GM21737 (cell line): Measurements from ENCODE around the gene RBM33.

Experiments used
- ATAC-seq: cut with Tn5 transposase; IDR thresholded peaks from one replicate; pipeline ENCODE4 v1.9.1; 2021; ENCODE audit warnings: mild to moderate bottlenecking, moderate library complexity; ENCODE audit not compliant: unreplicated experiment

Gene RBM33

DNA sequence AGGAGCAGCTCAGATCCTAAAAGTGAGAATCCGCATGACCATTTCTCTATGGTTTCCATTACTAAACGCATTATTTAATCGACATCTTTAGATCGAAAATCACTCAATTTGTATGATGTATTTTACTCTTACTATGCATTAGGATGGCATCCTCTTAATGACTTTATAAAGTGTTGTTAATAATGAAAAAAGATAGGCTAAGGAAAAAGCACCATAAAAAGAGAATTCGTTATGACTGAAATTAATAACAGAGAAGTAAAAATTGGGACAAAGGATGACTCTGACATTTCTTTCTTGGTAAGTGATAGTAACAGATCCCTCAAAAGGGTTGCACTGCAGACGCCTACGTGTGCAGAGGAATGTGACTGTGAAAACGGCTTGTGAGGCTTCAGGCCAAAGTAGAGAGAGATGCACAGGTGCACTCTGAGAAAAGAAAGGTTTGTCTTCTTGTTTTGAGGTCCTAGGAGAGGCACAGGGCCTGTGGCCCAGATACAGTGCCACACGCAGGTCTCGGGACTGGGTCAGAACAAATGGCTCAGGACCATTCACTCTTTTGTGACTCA lies 23.0 kb upstream of the RBM33 start:
- no peak for ATAC-seq

- ATAC-seq: no peak
These were observed 20.0 kb upstream of the RBM33 start for GRCh38 chr7:155624412-155624811.

DNA sequence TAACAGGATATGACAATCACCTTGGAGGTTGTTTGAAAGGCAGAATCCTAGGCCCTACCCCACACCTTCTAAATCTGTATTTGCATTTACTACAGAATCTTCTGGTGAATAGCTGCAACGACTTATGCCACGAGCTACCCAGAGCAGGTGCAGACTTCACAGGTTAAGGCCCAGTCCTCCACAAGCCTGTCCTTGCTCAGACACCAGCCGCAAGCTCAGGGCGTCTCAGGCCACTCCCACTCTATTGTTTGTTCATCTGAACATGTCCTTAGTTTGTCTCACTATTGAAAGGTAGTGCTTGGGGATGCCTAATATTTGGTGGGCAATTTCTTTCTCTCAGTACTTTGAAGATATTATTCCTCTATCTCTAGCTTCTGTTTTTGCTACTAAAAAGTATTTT lies 18.9 kb upstream of the RBM33 start:
- no peak for ATAC-seq

- ATAC-seq: no peak
These were observed 15.3 kb upstream of the RBM33 start for GRCh38 chr7:155629171-155629570.

GRCh38 chr7:155631155-155631554 lies 13.3 kb upstream of the RBM33 start:
- ATAC-seq: no peak

GRCh38 chr7:155635817-155636216 lies 8.6 kb upstream of the RBM33 start:
- no peak for ATAC-seq

DNA sequence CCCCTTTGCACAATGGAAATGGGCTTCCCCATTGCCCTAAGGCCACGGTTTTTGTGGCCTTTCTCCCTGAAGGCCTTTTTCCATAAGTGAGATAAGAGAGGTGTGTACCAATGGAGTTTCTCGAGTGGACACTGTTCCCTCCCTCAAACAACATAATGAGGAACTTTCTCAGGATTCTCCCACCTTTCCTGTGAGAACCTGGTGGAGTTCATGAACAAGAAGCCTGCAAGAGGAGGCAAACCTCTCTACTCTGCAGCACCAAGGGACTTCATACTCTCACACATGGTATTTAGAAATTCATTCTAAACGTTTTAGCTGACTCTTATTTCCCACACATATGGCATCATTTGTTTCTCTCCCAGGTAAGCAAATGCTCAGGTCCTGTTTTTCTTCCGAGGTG lies 7.3 kb upstream of the RBM33 start:
- ATAC-seq: no peak

- no peak for ATAC-seq
These were observed 6.1 kb upstream of the RBM33 start for GRCh38 chr7:155638366-155638765.

GRCh38 chr7:155639958-155640520 lies 4.4 kb upstream of the RBM33 start:
- no peak for ATAC-seq

GRCh38 chr7:155640629-155641028 lies 3.8 kb upstream of the RBM33 start:
- no peak for ATAC-seq

DNA sequence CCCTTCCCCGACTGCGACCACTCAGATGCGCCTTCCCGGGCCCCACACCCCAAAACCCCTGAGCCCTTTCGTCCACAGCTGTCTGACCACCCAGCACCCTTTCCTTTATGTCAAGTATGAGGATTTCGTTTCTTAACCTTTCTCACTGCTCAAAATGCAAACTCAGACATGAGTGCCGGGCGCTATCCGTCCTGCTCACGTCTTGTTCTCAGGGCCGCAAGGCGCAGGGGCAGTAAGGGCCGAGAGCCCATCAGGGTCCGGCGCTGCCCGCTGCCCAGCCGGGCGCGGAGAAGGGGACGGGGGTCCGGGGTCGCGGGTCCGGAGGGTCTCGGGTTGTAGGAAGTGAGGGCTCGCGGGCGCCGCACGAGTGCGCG lies 670 bp upstream of the RBM33 start:
- ATAC-seq: no peak

GRCh38 chr7:155644971-155645509 lies 579 bp downstream of the RBM33 start:
- ATAC-seq: peak; percentile 28

DNA sequence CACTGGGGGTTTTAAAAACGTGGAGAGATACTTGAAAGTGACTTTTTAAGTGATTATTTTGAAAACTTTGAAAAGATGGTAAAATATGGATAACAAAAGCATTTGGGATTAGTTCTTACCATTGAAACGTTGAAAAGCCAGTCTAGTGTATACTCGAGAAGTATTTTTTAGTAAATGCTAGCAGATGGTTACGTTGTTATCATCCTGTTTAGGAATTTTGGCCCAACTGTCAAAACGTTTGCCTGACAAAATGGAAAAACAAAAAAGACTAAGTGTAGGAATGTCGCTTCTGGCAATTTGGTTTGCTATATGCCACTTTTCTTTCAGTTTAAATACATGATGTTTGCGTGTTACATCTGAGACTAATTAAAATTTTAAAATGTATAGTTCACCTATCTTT lies 1.2 kb downstream of the RBM33 start:
- ATAC-seq: no peak

DNA sequence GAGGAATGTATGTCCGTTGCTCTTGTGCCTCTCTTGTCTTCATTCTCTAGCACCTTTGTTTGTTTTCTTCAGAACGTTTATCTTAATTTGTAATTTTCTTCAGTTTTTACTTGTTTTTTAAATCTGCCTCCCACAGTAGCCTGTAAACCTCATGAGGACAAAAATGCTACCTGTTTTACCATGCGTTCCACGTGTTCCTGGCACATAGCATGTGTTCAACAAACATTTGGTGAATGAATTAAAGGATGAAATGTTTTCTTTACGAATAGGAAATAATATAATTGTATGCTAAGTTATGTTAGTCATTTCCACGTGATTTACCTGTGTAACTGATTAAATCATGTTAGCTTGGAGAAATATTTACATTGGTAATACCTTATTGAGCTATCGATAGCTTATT lies 2.2 kb downstream of the RBM33 start:
- no peak for ATAC-seq

GRCh38 chr7:155647302-155647701 lies 2.8 kb downstream of the RBM33 start:
- ATAC-seq: no peak

DNA sequence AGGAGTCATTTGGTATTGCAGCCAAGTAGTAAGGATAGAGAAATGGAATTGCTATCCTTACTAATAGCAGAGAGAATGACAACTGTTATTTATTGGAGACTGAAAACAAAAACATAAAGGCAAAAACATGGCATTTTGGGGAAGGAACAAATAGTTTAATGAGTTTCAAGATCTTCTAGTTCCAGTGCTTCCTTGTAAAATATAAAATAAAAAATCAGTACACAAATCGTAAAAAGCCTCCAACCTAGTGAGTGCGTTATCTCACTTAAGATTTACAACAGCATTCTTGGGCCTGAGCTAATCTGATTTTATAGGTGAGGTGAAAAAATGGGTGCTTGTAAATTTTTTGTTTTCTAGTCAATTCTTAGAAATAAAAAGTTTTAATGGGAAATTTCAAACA lies 3.3 kb downstream of the RBM33 start:
- ATAC-seq: no peak

GRCh38 chr7:155648752-155649339 lies 4.4 kb downstream of the RBM33 start:
- no peak for ATAC-seq

GRCh38 chr7:155649588-155649987 lies 5.1 kb downstream of the RBM33 start:
- no peak for ATAC-seq

GRCh38 chr7:155652156-155653114 lies 8.0 kb downstream of the RBM33 start:
- no peak for ATAC-seq

DNA sequence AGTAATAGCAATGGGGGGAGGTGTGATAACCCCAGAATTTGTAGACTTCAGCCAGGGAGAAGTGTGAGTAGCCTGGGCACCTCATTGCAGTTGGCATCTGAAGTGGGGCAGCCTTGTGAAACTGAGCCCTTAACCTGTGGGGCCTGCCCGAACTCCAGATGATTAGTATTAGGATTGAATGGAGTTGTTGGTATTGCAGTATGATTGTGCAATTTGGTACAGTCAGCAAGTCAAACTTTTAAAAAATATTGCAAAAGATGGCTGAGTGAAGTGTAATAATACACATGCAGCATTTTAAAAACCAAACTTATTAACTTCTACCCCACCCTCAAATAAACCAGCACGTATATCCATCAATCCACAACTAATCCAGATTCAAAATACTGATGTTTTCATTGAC lies 9.3 kb downstream of the RBM33 start:
- ATAC-seq: no peak

DNA sequence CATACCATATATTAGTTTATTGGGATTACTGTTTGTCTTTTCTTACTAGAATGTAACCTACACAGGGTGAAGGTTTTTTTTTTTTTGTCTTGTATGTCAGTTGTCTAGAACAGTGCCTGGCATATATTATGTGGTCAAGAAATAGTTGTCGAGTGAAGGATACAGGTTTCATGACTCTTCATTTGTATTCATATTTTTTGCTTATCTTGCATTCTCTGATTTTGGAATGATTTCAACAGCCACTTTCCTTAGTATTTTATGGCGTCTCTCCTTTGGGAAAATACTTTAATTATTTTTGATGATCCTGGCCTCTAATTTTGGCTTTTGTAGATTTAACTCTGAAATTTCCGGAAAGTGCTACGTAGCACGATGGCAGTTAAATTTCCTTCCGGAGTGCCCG lies 12.4 kb downstream of the RBM33 start:
- no peak for ATAC-seq
